SK-N-SH (cell line): Measurements from ENCODE around the gene KIF1A.
"Not testable (repeated sequence)": the region's sequence is repeated elsewhere in the genome, so short reads cannot be mapped to it uniquely, and the experiment has no call there.

Experiments used
- CHD2 ChIP-seq: fragments of 150-350 bp; IDR thresholded peaks from 2 replicates; pipeline ENCODE4 v1.6.1; 2018; ENCODE audit warnings: low read length; ENCODE audit not compliant: partially characterized antibody
- EP300 ChIP-seq, 2 experiments: IDR thresholded peaks; 2 replicates each; pipeline versions ENCODE4 v1.4.0 to v1.6.1; 2012; ENCODE audit warnings: borderline replicate concordance in 1 of 2, low read depth in 1 of 2, low read length in 1 of 2
- MXI1 ChIP-seq: IDR thresholded peaks from 2 replicates; pipeline ENCODE4 v1.6.1; 2012; ENCODE audit warnings: mild to moderate bottlenecking, low read depth, low read length, improper control_type of control experiment
- NFIC ChIP-seq: IDR thresholded peaks from 2 replicates; pipeline ENCODE4 v1.4.0; 2012; ENCODE audit warnings: borderline replicate concordance
- SMC3 ChIP-seq: IDR thresholded peaks from 2 replicates; pipeline ENCODE4 v1.6.1; 2012; ENCODE audit warnings: low read depth, low read length, improper control_type of control experiment
- TEAD4 ChIP-seq: IDR thresholded peaks from 2 replicates; pipeline ENCODE4 v1.4.0; 2012; ENCODE audit warnings: mild to moderate bottlenecking, borderline replicate concordance; ENCODE audit not compliant: insufficient read depth
- YY1 ChIP-seq: IDR thresholded peaks from 2 replicates; pipeline ENCODE4 v1.4.0; 2012; ENCODE audit warnings: low read depth, mild to moderate bottlenecking
- TF ChIP-seq, protein P1 (sequence below): IDR thresholded peaks from 2 replicates; pipeline ENCODE4 v1.4.0; 2012; ENCODE audit warnings: low read depth
- TF ChIP-seq, protein P2 (sequence below): IDR thresholded peaks from 2 replicates; pipeline ENCODE4 v1.6.1; 2012; ENCODE audit warnings: mild to moderate bottlenecking, low read depth, low read length, moderate library complexity
- TF ChIP-seq, protein P3 (sequence below): fragments of 200-600 bp; sonication (generic); IDR thresholded peaks from 2 replicates; pipeline ENCODE4 v1.6.1; 2017; ENCODE audit warnings: antibody characterized with exemption, mild to moderate bottlenecking, moderate library complexity

GRCh38 chr2:240680185-240680584, 139.8 kb downstream of the KIF1A start:
- TF ChIP-seq, protein P1, sequence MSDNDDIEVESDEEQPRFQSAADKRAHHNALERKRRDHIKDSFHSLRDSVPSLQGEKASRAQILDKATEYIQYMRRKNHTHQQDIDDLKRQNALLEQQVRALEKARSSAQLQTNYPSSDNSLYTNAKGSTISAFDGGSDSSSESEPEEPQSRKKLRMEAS, result not testable (repeated sequence)
- not testable (repeated sequence) for TF ChIP-seq EP300 (IDR thresholded peaks at IDR 0.05; ENCODE audit: borderline replicate concordance in 1 of 2, low read depth in 1 of 2, low read length in 1 of 2); YY1; SMC3; TEAD4; MXI1; CHD2; NFIC
- TF ChIP-seq, protein P2, sequence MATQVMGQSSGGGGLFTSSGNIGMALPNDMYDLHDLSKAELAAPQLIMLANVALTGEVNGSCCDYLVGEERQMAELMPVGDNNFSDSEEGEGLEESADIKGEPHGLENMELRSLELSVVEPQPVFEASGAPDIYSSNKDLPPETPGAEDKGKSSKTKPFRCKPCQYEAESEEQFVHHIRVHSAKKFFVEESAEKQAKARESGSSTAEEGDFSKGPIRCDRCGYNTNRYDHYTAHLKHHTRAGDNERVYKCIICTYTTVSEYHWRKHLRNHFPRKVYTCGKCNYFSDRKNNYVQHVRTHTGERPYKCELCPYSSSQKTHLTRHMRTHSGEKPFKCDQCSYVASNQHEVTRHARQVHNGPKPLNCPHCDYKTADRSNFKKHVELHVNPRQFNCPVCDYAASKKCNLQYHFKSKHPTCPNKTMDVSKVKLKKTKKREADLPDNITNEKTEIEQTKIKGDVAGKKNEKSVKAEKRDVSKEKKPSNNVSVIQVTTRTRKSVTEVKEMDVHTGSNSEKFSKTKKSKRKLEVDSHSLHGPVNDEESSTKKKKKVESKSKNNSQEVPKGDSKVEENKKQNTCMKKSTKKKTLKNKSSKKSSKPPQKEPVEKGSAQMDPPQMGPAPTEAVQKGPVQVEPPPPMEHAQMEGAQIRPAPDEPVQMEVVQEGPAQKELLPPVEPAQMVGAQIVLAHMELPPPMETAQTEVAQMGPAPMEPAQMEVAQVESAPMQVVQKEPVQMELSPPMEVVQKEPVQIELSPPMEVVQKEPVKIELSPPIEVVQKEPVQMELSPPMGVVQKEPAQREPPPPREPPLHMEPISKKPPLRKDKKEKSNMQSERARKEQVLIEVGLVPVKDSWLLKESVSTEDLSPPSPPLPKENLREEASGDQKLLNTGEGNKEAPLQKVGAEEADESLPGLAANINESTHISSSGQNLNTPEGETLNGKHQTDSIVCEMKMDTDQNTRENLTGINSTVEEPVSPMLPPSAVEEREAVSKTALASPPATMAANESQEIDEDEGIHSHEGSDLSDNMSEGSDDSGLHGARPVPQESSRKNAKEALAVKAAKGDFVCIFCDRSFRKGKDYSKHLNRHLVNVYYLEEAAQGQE, result not testable (repeated sequence)
- TF ChIP-seq, protein P3, sequence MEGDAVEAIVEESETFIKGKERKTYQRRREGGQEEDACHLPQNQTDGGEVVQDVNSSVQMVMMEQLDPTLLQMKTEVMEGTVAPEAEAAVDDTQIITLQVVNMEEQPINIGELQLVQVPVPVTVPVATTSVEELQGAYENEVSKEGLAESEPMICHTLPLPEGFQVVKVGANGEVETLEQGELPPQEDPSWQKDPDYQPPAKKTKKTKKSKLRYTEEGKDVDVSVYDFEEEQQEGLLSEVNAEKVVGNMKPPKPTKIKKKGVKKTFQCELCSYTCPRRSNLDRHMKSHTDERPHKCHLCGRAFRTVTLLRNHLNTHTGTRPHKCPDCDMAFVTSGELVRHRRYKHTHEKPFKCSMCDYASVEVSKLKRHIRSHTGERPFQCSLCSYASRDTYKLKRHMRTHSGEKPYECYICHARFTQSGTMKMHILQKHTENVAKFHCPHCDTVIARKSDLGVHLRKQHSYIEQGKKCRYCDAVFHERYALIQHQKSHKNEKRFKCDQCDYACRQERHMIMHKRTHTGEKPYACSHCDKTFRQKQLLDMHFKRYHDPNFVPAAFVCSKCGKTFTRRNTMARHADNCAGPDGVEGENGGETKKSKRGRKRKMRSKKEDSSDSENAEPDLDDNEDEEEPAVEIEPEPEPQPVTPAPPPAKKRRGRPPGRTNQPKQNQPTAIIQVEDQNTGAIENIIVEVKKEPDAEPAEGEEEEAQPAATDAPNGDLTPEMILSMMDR, result not testable (repeated sequence)
